HL-60 (cell line): ENCODE measurements around the gene CBLL1.

ENCODE experiments used
- DNase-seq, 2 experiments: peaks; one replicate each; pipeline ENCODE4 v3.0.0-alpha.2; 2010 to 2020; ENCODE audit warnings: low read depth in 1 of 2, low spot score in 1 of 2
- H3K27ac ChIP-seq: fragments of 250-450 bp; sonication (Bioruptor Pico); replicated peaks from 2 replicates; pipeline ENCODE4 v1.5.1; 2020; ENCODE audit warnings: mild to moderate bottlenecking, moderate library complexity
- H3K27me3 ChIP-seq: fragments of 250-450 bp; sonication (Bioruptor Pico); 2 replicates; pipeline ENCODE4 v1.5.1; 2021; ENCODE audit warnings: mild to moderate bottlenecking, moderate library complexity; ENCODE audit not compliant: insufficient read depth, poor library complexity, severe bottlenecking
- H3K4me3 ChIP-seq: replicated peaks from 2 replicates; pipeline ENCODE4 v1.5.1; 2011; ENCODE audit warnings: mild to moderate bottlenecking, control low read depth, low read length; ENCODE audit not compliant: insufficient read depth
- GABPA ChIP-seq: IDR thresholded peaks from 2 replicates; pipeline ENCODE4 v1.6.1; 2012; ENCODE audit warnings: low read depth
- POLR2AphosphoS5 ChIP-seq: IDR thresholded peaks from 2 replicates; pipeline ENCODE4 v1.6.1; 2012; ENCODE audit warnings: low read depth
- REST ChIP-seq: IDR thresholded peaks from 2 replicates; pipeline ENCODE4 v1.6.1; 2012; ENCODE audit warnings: low read depth; ENCODE audit not compliant: insufficient replicate concordance
- SPI1 ChIP-seq: IDR thresholded peaks from 2 replicates; pipeline ENCODE4 v1.6.1; 2012; ENCODE audit warnings: low read depth, mild to moderate bottlenecking, borderline replicate concordance
- TF ChIP-seq, protein P1 (sequence below): IDR thresholded peaks from one replicate; pipeline ENCODE4 v1.5.1; 2011; ENCODE audit warnings: low read length, control low read depth, inconsistent platforms; ENCODE audit not compliant: insufficient read depth

The CBLL1 gene

DNA sequence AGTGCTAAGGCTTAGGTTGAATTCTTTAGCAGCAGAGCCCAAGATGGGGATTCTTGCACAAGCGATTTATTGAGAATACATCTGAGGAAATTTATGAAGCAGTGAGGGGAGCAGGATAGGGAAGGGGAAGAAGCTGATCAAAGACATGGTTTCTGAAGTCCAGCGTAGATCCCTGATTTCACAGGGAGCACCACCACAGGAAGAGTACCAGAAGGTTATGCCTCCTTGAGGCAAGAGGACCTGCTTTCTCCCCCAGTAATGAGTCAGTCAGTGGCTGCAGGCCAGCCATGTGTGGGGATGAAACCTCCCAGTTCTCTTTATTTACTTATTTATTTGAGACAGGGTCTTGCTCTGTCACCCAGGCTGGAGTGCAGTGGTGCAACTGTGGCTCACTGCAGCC lies 35.0 kb upstream of the CBLL1 start:
- no peak for DNase-seq
- H3K4me3 ChIP-seq = no peak overlapping the region
- H3K27me3 ChIP-seq = no peaks in the 10 kb centered on the region
- H3K27ac ChIP-seq = no peak overlapping the region
- no peak for TF ChIP-seq POLR2AphosphoS5
- TF ChIP-seq GABPA = no peak
- TF ChIP-seq, protein P1, sequence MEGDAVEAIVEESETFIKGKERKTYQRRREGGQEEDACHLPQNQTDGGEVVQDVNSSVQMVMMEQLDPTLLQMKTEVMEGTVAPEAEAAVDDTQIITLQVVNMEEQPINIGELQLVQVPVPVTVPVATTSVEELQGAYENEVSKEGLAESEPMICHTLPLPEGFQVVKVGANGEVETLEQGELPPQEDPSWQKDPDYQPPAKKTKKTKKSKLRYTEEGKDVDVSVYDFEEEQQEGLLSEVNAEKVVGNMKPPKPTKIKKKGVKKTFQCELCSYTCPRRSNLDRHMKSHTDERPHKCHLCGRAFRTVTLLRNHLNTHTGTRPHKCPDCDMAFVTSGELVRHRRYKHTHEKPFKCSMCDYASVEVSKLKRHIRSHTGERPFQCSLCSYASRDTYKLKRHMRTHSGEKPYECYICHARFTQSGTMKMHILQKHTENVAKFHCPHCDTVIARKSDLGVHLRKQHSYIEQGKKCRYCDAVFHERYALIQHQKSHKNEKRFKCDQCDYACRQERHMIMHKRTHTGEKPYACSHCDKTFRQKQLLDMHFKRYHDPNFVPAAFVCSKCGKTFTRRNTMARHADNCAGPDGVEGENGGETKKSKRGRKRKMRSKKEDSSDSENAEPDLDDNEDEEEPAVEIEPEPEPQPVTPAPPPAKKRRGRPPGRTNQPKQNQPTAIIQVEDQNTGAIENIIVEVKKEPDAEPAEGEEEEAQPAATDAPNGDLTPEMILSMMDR = no peak
- no peak for TF ChIP-seq SPI1
- TF ChIP-seq REST = no peak

DNA sequence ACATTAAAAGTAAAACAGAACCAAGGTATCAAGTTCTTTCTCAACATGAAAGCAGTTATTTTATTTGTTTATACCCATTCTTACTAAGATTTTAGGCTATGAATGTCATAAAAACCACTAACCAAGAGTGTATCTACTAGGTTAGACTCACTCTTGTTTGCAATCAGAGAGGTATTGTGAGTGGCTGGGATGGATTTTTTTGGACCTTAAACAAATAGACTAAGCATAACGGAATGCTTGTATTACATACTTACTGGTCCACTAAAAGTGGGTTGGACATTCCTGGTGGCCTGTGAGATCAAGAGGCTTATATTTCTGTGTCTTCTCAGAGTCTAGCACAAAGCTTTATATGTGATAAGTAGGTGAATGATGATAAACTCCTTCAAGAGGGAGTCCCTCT lies 32.6 kb upstream of the CBLL1 start:
- no peak for DNase-seq
- TF ChIP-seq POLR2AphosphoS5 (no peak), SPI1 (no peak), GABPA (no peak), REST (no peak)
- TF ChIP-seq, protein P1 = no peak

DNA sequence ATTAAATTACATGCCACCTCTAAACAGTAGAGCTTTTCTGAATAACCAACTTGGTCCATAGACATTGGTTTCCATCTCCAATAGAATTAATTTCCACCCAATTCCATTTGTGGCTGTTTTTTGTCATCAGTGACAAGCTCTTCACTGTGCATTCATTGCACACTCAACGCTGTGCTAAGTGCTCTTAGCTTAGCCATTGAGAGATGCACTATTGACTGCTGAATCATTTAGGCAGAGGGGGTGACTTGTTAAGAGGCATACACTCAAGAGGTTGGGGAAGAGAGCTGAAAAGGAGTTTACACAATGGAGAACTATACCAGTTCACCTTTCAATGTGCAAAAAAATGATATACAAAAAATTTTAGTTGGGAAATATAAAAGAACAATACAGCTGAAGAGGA lies 31.9 kb upstream of the CBLL1 start:
- H3K27me3 ChIP-seq = no peaks in the 10 kb centered on the region
- TF ChIP-seq REST (no peak), SPI1 (no peak), POLR2AphosphoS5 (no peak), GABPA (no peak)
- TF ChIP-seq, protein P1 = no peak
- no peak overlapping the region for H3K27ac ChIP-seq
- H3K4me3 ChIP-seq = no peak overlapping the region
- DNase-seq = no peak

More for the DNA sequence above, 32.6 kb upstream of the CBLL1 start:
- Histone ChIP-seq H3K27ac (no peak overlapping the region), H3K4me3 (no peak overlapping the region), H3K27me3 (no peaks in the 10 kb centered on the region)
